ENCODE results near the gene LYL1. TPM values are rescaled to one million over a fixed set of nuclear protein-coding genes. Genes with fewer than 3 reads are reported as not detected.

The LYL1 gene
- total RNA-seq, 1 donor from 2014 or later = 3.3 TPM

GRCh38 chr19:13122275-13122878 is 19.7 kb upstream of the LYL1 start:
- no peak for DNase-seq (ENCODE audit: low read depth)
- Histone ChIP-seq H3K27me3 (ENCODE audit: control insufficient read depth, insufficient read depth, low read length) (no peaks in the 10 kb centered on the region), H3K36me3 (ENCODE audit: control insufficient read depth, insufficient read depth, low read length) (no peaks in the 10 kb centered on the region), H3K4me3 (ENCODE audit: low read depth, low read length) (no peak overlapping the region)
- TF ChIP-seq CTCF (IDR thresholded peaks at IDR 0.05; ENCODE audit: insufficient read depth, low read length, poor library complexity, severe bottlenecking) = no peak

GRCh38 chr19:13121551-13122274 is 19.1 kb upstream of the LYL1 start:
- Histone ChIP-seq H3K27me3 (ENCODE audit: control insufficient read depth, insufficient read depth, low read length) (no peaks in the 10 kb centered on the region), H3K36me3 (ENCODE audit: control insufficient read depth, insufficient read depth, low read length) (no peaks in the 10 kb centered on the region), H3K4me3 (ENCODE audit: low read depth, low read length) (no peak overlapping the region)
- TF ChIP-seq CTCF (IDR thresholded peaks at IDR 0.05; ENCODE audit: insufficient read depth, low read length, poor library complexity, severe bottlenecking) = no peak
- DNase-seq (ENCODE audit: low read depth) = no peak

GRCh38 chr19:13120817-13121216 is 18.2 kb upstream of the LYL1 start:
- no peak for DNase-seq (ENCODE audit: low read depth)
- no peak for TF ChIP-seq CTCF (IDR thresholded peaks at IDR 0.05; ENCODE audit: insufficient read depth, low read length, poor library complexity, severe bottlenecking)
- Histone ChIP-seq H3K36me3 (ENCODE audit: control insufficient read depth, insufficient read depth, low read length) (no peaks in the 10 kb centered on the region), H3K4me3 (ENCODE audit: low read depth, low read length) (no peak overlapping the region), H3K27me3 (ENCODE audit: control insufficient read depth, insufficient read depth, low read length) (no peaks in the 10 kb centered on the region)

- H3K36me3 ChIP-seq (ENCODE audit: control insufficient read depth, insufficient read depth, low read length) = no peaks in the 10 kb centered on the region
- H3K27me3 ChIP-seq (ENCODE audit: control insufficient read depth, insufficient read depth, low read length) = no peaks in the 10 kb centered on the region
- H3K4me3 ChIP-seq (ENCODE audit: low read depth, low read length) = no peak overlapping the region
- TF ChIP-seq CTCF (IDR thresholded peaks at IDR 0.05; ENCODE audit: insufficient read depth, low read length, poor library complexity, severe bottlenecking) = no peak
- DNase-seq (ENCODE audit: low read depth) = no peak
Measured at GRCh38 chr19:13120031-13120430, 17.4 kb upstream of the LYL1 start.

GRCh38 chr19:13119627-13120026 is 17.0 kb upstream of the LYL1 start:
- Histone ChIP-seq H3K36me3 (ENCODE audit: control insufficient read depth, insufficient read depth, low read length) (no peaks in the 10 kb centered on the region), H3K4me3 (ENCODE audit: low read depth, low read length) (peak overlapping the region; percentile 97), H3K27me3 (ENCODE audit: control insufficient read depth, insufficient read depth, low read length) (no peaks in the 10 kb centered on the region)
- no peak for TF ChIP-seq CTCF (IDR thresholded peaks at IDR 0.05; ENCODE audit: insufficient read depth, low read length, poor library complexity, severe bottlenecking)
- DNase-seq (ENCODE audit: low read depth) = no peak

All from kidney epithelial cell (primary cell).